ENCODE measurements around the gene AKR1B15. TPM values are rescaled to one million over a fixed set of nuclear protein-coding genes. Genes with fewer than 3 reads are reported as not detected.
"Not testable (repeated sequence)": the region's sequence is repeated elsewhere in the genome, so short reads cannot be mapped to it uniquely, and the experiment has no call there.

AKR1B15 gene
- total RNA-seq, 2 donors from 2014 or later, result 0.27 to 0.28 TPM

- Histone ChIP-seq H3K36me3 (no peaks in the 10 kb centered on the region), H3K4me3 (no peak overlapping the region), H3K9me3 (no peaks in the 10 kb centered on the region), H3K27me3 (replicated peaks; ENCODE audit: insufficient read depth) (no peaks in the 10 kb centered on the region), H3K4me1 (ENCODE audit: control insufficient read depth in 1 of 2, low read depth in 2 of 2) (peaks cover 0 to 2% of the 10 kb centered on the region in 2 donors), H3K27ac (no peak overlapping the region)
- no peak for ATAC-seq (ENCODE audit: insufficient number of reproducible peaks, low FRiP score, low read depth)
- TF ChIP-seq CTCF (IDR thresholded peaks at IDR 0.05), result no peak
- DNase-seq (ENCODE audit: low spot score), result no peak
Measured at GRCh38 chr7:134522601-134523000, 26.3 kb upstream of the AKR1B15 start.

GRCh38 chr7:134525449-134525848 is 23.5 kb upstream of the AKR1B15 start:
- not testable (repeated sequence) for H3K27ac ChIP-seq; H3K36me3 ChIP-seq; H3K9me3 ChIP-seq; H3K27me3 ChIP-seq (replicated peaks; ENCODE audit: insufficient read depth); H3K4me1 ChIP-seq (ENCODE audit: control insufficient read depth in 1 of 2, low read depth in 2 of 2); DNase-seq (ENCODE audit: low spot score); H3K4me3 ChIP-seq; ATAC-seq (ENCODE audit: insufficient number of reproducible peaks, low FRiP score, low read depth)

- H3K27ac ChIP-seq, H3K36me3 ChIP-seq, H3K9me3 ChIP-seq: not testable (repeated sequence)
Measured at GRCh38 chr7:134526552-134527248, 22.2 kb upstream of the AKR1B15 start.

GRCh38 chr7:134527979-134528371 is 20.9 kb upstream of the AKR1B15 start:
- no peak overlapping the region for H3K4me3 ChIP-seq
- H3K9me3 ChIP-seq, result no peaks in the 10 kb centered on the region
- no peak for DNase-seq (ENCODE audit: low spot score)

More at GRCh38 chr7:134526552-134527248, 22.2 kb upstream of the AKR1B15 start:
- ATAC-seq (ENCODE audit: insufficient number of reproducible peaks, low FRiP score, low read depth); H3K27me3 ChIP-seq (replicated peaks; ENCODE audit: insufficient read depth); H3K4me3 ChIP-seq; H3K4me1 ChIP-seq (ENCODE audit: control insufficient read depth in 1 of 2, low read depth in 2 of 2); DNase-seq (ENCODE audit: low spot score): not testable (repeated sequence)

GRCh38 chr7:134528749-134529148 is 20.2 kb upstream of the AKR1B15 start:
- TF ChIP-seq CTCF (IDR thresholded peaks at IDR 0.05), result no peak
- peaks cover 0 to 9% of the 10 kb centered on the region in 2 donors for H3K4me1 ChIP-seq (ENCODE audit: control insufficient read depth in 1 of 2, low read depth in 2 of 2)
- no peaks in the 10 kb centered on the region for H3K9me3 ChIP-seq
- no peaks in the 10 kb centered on the region for H3K27me3 ChIP-seq (replicated peaks; ENCODE audit: insufficient read depth)
- H3K4me3 ChIP-seq, result no peak overlapping the region
- H3K27ac ChIP-seq, result no peak overlapping the region
- no peak for ATAC-seq (ENCODE audit: insufficient number of reproducible peaks, low FRiP score, low read depth)
- no peaks in the 10 kb centered on the region for H3K36me3 ChIP-seq
- DNase-seq (ENCODE audit: low spot score), result no peak

More at GRCh38 chr7:134527979-134528371, 20.9 kb upstream of the AKR1B15 start:
- Histone ChIP-seq H3K36me3 (no peaks in the 10 kb centered on the region), H3K27me3 (replicated peaks; ENCODE audit: insufficient read depth) (no peaks in the 10 kb centered on the region), H3K27ac (no peak overlapping the region), H3K4me1 (ENCODE audit: control insufficient read depth in 1 of 2, low read depth in 2 of 2) (peaks cover 0 to 9% of the 10 kb centered on the region in 2 donors)
- ATAC-seq (ENCODE audit: insufficient number of reproducible peaks, low FRiP score, low read depth), result no peak
- TF ChIP-seq CTCF (IDR thresholded peaks at IDR 0.05), result no peak

GRCh38 chr7:134530460-134530859 is 18.4 kb upstream of the AKR1B15 start:
- no peak for ATAC-seq (ENCODE audit: insufficient number of reproducible peaks, low FRiP score, low read depth)
- Histone ChIP-seq H3K4me1 (ENCODE audit: control insufficient read depth in 1 of 2, low read depth in 2 of 2) (peaks cover 0 to 9% of the 10 kb centered on the region in 2 donors), H3K9me3 (no peaks in the 10 kb centered on the region), H3K36me3 (no peaks in the 10 kb centered on the region), H3K27me3 (replicated peaks; ENCODE audit: insufficient read depth) (no peaks in the 10 kb centered on the region), H3K4me3 (no peak overlapping the region), H3K27ac (no peak overlapping the region)
- TF ChIP-seq CTCF (IDR thresholded peaks at IDR 0.05), result no peak
- DNase-seq (ENCODE audit: low spot score), result no peak

Measured in thoracic aorta (tissue), 2 donors.